A549 (cell line): ENCODE data around the gene MESP2.

Source experiments
- CTCF ChIP-seq: fragments of >200 bp; sonication (Bioruptor Twin); formaldehyde crosslinking; IDR thresholded peaks from 3 replicates; pipeline ENCODE4 v1.5.1; 2016
- POLR2A ChIP-seq: IDR thresholded peaks from 2 replicates; pipeline ENCODE4 v1.6.1; 2012; ENCODE audit warnings: mild to moderate bottlenecking, low read length
- TP53 ChIP-seq: fragments of 250-450 bp; sonication (Bioruptor Pico); IDR thresholded peaks from 2 replicates; pipeline ENCODE4 v1.5.0; 2021; ENCODE audit warnings: mild to moderate bottlenecking, moderate library complexity

GRCh38 chr15:89820666-89821611 is 44.8 kb downstream of the MESP2 start:
- TF ChIP-seq CTCF (no peak), TP53 (CRISPR knock-in tag) (no peak), POLR2A (no peak)
